ENCODE results near the gene TGIF1. TPM values are rescaled to one million over a fixed set of nuclear protein-coding genes. Genes with fewer than 3 reads are reported as not detected.

The TGIF1 gene
- total RNA-seq, 1 donor from 2014 or later, result 261 TPM

GRCh38 chr18:3451989-3452749 is 2.2 kb downstream of the TGIF1 start:
- Histone ChIP-seq H3F3A (ENCODE audit: low read depth) (peaks cover 87% of the 10 kb centered on the region), H3K36me3 (peaks cover 12% of the 10 kb centered on the region), H3K4me3 (peak overlapping the region; percentile 81), H3K27me3 (no peaks in the 10 kb centered on the region), H3K9me3 (ENCODE audit: low read depth) (no peaks in the 10 kb centered on the region), H2AFZ (replicated peaks) (no peak overlapping the region), H3K9ac (peak overlapping the region; percentile 70), H3K27ac (peak overlapping the region; percentile 93), H4K20me1 (ENCODE audit: low read depth) (peaks cover 76% of the 10 kb centered on the region), H3K4me1 (peaks cover 27% of the 10 kb centered on the region), H3K4me2 (peak overlapping the region; percentile 96), H3K79me2 (ENCODE audit: low read depth) (peaks cover 90% of the 10 kb centered on the region)
- peak overlapping the region; percentile 99 for H3K27ac Mint-ChIP-seq
- peaks cover 17% of the 10 kb centered on the region for H3K27me3 Mint-ChIP-seq (ENCODE audit: insufficient read depth, low read depth)
- H3K4me3 Mint-ChIP-seq, result peak overlapping the region; percentile 99
- TF ChIP-seq EZH2 (IDR thresholded peaks at IDR 0.05), result no peak
- TF ChIP-seq EZH2phosphoT487 (IDR thresholded peaks at IDR 0.05), result no peak
- no peak for TF ChIP-seq CTCF (IDR thresholded peaks at IDR 0.05)
- DNase-seq (ENCODE audit: low spot score), result peak; percentile 71
- peaks cover 43% of the 10 kb centered on the region for H3K4me1 Mint-ChIP-seq
- H3K9me3 Mint-ChIP-seq, result no peaks in the 10 kb centered on the region
- H3K36me3 Mint-ChIP-seq, result peaks cover 26% of the 10 kb centered on the region

GRCh38 chr18:3452750-3453539 is 3.0 kb downstream of the TGIF1 start:
- peaks cover 84% of the 10 kb centered on the region for H4K20me1 ChIP-seq (ENCODE audit: low read depth)
- H3K36me3 Mint-ChIP-seq, result peaks cover 33% of the 10 kb centered on the region
- H3K4me3 Mint-ChIP-seq, result peak overlapping the region; percentile 99
- peaks cover 98% of the 10 kb centered on the region for H3K79me2 ChIP-seq (ENCODE audit: low read depth)
- DNase-seq (ENCODE audit: low spot score), result peak; percentile 19
- peak overlapping the region; percentile 70 for H3K9ac ChIP-seq
- H3K4me3 ChIP-seq, result peak overlapping the region; percentile 81
- TF ChIP-seq CTCF (IDR thresholded peaks at IDR 0.05), result no peak
- no peak for TF ChIP-seq EZH2phosphoT487 (IDR thresholded peaks at IDR 0.05)
- TF ChIP-seq EZH2 (IDR thresholded peaks at IDR 0.05), result no peak
- H3F3A ChIP-seq (ENCODE audit: low read depth), result peaks cover 86% of the 10 kb centered on the region
- peaks cover 28% of the 10 kb centered on the region for H3K4me1 ChIP-seq
- H3K27ac ChIP-seq, result peak overlapping the region; percentile 93
- peaks cover 43% of the 10 kb centered on the region for H3K4me1 Mint-ChIP-seq
- H3K36me3 ChIP-seq, result peaks cover 13% of the 10 kb centered on the region
- H3K27ac Mint-ChIP-seq, result peak overlapping the region; percentile 99
- H3K9me3 Mint-ChIP-seq, result peaks cover 3% of the 10 kb centered on the region
- no peak overlapping the region for H2AFZ ChIP-seq (replicated peaks)
- no peaks in the 10 kb centered on the region for H3K27me3 ChIP-seq
- peak overlapping the region; percentile 96 for H3K4me2 ChIP-seq
- no peaks in the 10 kb centered on the region for H3K9me3 ChIP-seq (ENCODE audit: low read depth)
- peaks cover 20% of the 10 kb centered on the region for H3K27me3 Mint-ChIP-seq (ENCODE audit: insufficient read depth, low read depth)

DNA sequence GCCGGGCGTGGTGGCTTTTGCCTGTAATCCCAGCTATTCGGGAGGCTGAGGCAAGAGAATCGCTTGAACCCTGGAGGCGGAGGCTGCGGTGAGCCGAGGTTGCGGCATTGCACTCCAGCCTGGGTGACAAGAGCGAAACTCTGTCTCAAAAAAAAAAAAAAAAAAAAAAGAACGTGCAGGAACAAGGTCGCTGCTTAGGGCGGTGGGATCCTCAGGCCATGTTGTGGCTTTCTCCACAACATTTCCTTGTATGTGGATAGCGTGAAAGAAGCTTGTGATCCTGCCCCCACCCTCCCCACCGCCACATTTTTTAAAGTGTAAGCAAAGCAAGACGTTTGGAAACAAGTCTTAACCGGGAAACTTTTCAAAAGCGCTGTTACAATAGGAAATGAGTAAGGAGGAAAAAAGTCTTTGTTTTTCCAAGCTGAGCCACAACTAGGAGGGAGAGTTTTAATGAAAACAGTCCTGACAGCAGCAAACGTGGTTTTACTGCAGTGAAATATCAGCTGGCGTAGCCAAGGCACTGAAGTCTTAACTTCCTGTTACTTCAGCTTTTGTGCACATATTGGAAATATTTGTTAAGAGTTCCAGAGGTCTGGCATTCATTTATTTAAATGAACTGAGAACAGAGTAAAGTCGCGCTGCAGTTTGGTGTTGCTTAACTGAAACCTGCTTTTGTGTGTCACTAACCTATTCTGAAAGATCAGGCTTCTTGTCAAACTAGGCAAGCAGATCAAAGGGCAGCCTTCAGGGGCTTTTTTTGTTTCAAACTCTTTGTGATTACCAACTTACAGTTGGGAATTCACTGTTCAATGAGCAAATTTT is 3.8 kb downstream of the TGIF1 start:
- H3K36me3 Mint-ChIP-seq, result peaks cover 41% of the 10 kb centered on the region
- H3F3A ChIP-seq (ENCODE audit: low read depth), result peaks cover 88% of the 10 kb centered on the region
- H3K4me1 Mint-ChIP-seq, result peaks cover 43% of the 10 kb centered on the region
- H3K4me3 ChIP-seq, result peak overlapping the region; percentile 81
- H3K9me3 ChIP-seq (ENCODE audit: low read depth), result no peaks in the 10 kb centered on the region
- no peak overlapping the region for H2AFZ ChIP-seq (replicated peaks)
- DNase-seq (ENCODE audit: low spot score), result peak; percentile 77
- TF ChIP-seq CTCF (IDR thresholded peaks at IDR 0.05), result no peak
- TF ChIP-seq EZH2phosphoT487 (IDR thresholded peaks at IDR 0.05), result no peak
- no peak for TF ChIP-seq EZH2 (IDR thresholded peaks at IDR 0.05)
- peak overlapping the region; percentile 96 for H3K4me2 ChIP-seq
- H3K9ac ChIP-seq, result peak overlapping the region; percentile 70
- H3K36me3 ChIP-seq, result peaks cover 21% of the 10 kb centered on the region
- H3K27ac Mint-ChIP-seq, result peak overlapping the region; percentile 99
- H3K27me3 Mint-ChIP-seq (ENCODE audit: insufficient read depth, low read depth), result peaks cover 19% of the 10 kb centered on the region
- H3K9me3 Mint-ChIP-seq, result peaks cover 6% of the 10 kb centered on the region
- H3K79me2 ChIP-seq (ENCODE audit: low read depth), result peaks cover 100% of the 10 kb centered on the region
- peaks cover 36% of the 10 kb centered on the region for H3K4me1 ChIP-seq
- peaks cover 89% of the 10 kb centered on the region for H4K20me1 ChIP-seq (ENCODE audit: low read depth)
- H3K27me3 ChIP-seq, result no peaks in the 10 kb centered on the region
- H3K27ac ChIP-seq, result peak overlapping the region; percentile 93
- peak overlapping the region; percentile 99 for H3K4me3 Mint-ChIP-seq
